Karpas-422 (cell line): Measurements from ENCODE around the gene OSGEPL1. TPM values are rescaled to one million over a fixed set of nuclear protein-coding genes. Genes with fewer than 3 reads are reported as not detected.
"Not testable (repeated sequence)": the region's sequence is repeated elsewhere in the genome, so short reads cannot be mapped to it uniquely, and the experiment has no call there.

Experiments
- DNase-seq: peaks from one replicate; pipeline ENCODE4 v3.0.0-alpha.2; 2015
- H2AFZ ChIP-seq: fragments of 200-600 bp; sonication (generic); 2 replicates; pipeline ENCODE4 v1.6.1; 2014; ENCODE audit warnings: antibody characterized with exemption, low read length, mixed read lengths
- H3K27ac ChIP-seq: fragments of 200-600 bp; sonication (generic); 2 replicates; pipeline ENCODE4 v1.5.1; 2014; ENCODE audit warnings: mild to moderate bottlenecking, low read length, moderate library complexity
- H3K27me3 ChIP-seq: fragments of 200-600 bp; sonication (generic); 2 replicates; pipeline ENCODE4 v1.6.1; 2014; ENCODE audit warnings: low read length, mixed read lengths
- H3K36me3 ChIP-seq: fragments of 200-600 bp; sonication (generic); 2 replicates; pipeline ENCODE4 v1.6.1; 2014; ENCODE audit warnings: low read length, mixed read lengths; ENCODE audit not compliant: insufficient read depth
- H3K4me1 ChIP-seq: fragments of 200-600 bp; sonication (generic); 2 replicates; pipeline ENCODE4 v1.6.1; 2014; ENCODE audit warnings: mild to moderate bottlenecking, low read length, mixed read lengths
- H3K4me2 ChIP-seq: fragments of 200-600 bp; sonication (generic); 2 replicates; pipeline ENCODE4 v1.6.1; 2014; ENCODE audit warnings: low read length, low read depth, mild to moderate bottlenecking; ENCODE audit not compliant: poor library complexity, severe bottlenecking
- H3K4me3 ChIP-seq: fragments of 200-600 bp; sonication (generic); 2 replicates; pipeline ENCODE4 v1.5.1; 2014; ENCODE audit warnings: mild to moderate bottlenecking, antibody characterized with exemption, low read length, mixed read lengths
- H3K79me2 ChIP-seq: fragments of 200-600 bp; sonication (generic); 2 replicates; pipeline ENCODE4 v1.6.1; 2014; ENCODE audit warnings: mild to moderate bottlenecking, low read length, mixed read lengths
- H3K9ac ChIP-seq: fragments of 200-600 bp; sonication (generic); 2 replicates; pipeline ENCODE4 v1.6.0; 2014; ENCODE audit warnings: low read length
- H3K9me2 ChIP-seq: fragments of 200-600 bp; sonication (generic), shearing (Covaris generic); replicated peaks from 2 replicates; pipeline ENCODE4 v1.6.0; 2014; ENCODE audit warnings: mild to moderate bottlenecking, low read length, moderate library complexity; ENCODE audit not compliant: insufficient read depth
- H3K9me3 ChIP-seq: fragments of 300-700, 200-600 bp; sonication (generic); 2 replicates; pipeline ENCODE4 v1.6.1; 2014; ENCODE audit warnings: low read length, mixed read lengths
- H4K20me1 ChIP-seq: fragments of 200-600 bp; sonication (generic); 2 replicates; pipeline ENCODE4 v1.6.1; 2014; ENCODE audit warnings: mild to moderate bottlenecking, antibody characterized with exemption, low read length, low read depth; ENCODE audit not compliant: insufficient read depth
- total RNA-seq: library from RNA; depleted of rRNA; stranded (reverse); fragments of >200 nt; shearing (Covaris generic); gene quantifications from 2 replicates; pipeline ENCODE4 v1.2.3, GENCODE V29; 2014; ENCODE audit warnings: low replicate concordance; rRNA removed

OSGEPL1 gene
- total RNA-seq, 1 experiment from 2014 or later = 11.0 TPM

GRCh38 chr2:189719571-189719970, 43.0 kb downstream of the OSGEPL1 start:
- Histone ChIP-seq H4K20me1 (no peaks in the 10 kb centered on the region), H3K4me1 (no peaks in the 10 kb centered on the region), H3K9me2 (no peaks in the 10 kb centered on the region), H3K9me3 (no peaks in the 10 kb centered on the region), H3K9ac (no peak overlapping the region), H3K79me2 (no peaks in the 10 kb centered on the region), H2AFZ (no peak overlapping the region), H3K27me3 (no peaks in the 10 kb centered on the region), H3K36me3 (no peaks in the 10 kb centered on the region), H3K4me3 (no peak overlapping the region), H3K4me2 (no peak overlapping the region), H3K27ac (no peak overlapping the region)
- no peak for DNase-seq

DNA sequence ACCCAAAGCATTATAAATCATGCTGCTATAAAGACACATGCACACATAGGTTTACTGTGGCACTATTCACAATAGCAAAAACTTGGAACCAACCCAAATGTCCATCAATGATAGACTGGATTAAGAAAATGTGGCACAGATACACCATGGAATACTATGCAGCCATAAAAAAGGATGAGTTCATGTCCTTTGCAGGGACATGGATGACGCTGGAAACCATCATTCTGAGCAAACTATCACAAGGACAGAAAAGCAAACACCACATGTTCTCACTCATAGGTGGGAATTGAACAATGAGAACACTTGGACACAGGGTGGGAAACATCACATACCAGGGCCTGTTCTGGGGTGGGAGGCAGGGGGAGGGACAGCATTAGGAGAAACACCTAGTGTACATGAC, 45.0 kb downstream of the OSGEPL1 start:
- H3K36me3 ChIP-seq, H3K9me3 ChIP-seq, H3K9me2 ChIP-seq, H4K20me1 ChIP-seq, H3K79me2 ChIP-seq, DNase-seq, H3K9ac ChIP-seq, H3K4me3 ChIP-seq, H3K4me2 ChIP-seq, H3K27me3 ChIP-seq, H3K27ac ChIP-seq, H3K4me1 ChIP-seq, H2AFZ ChIP-seq: not testable (repeated sequence)

DNA sequence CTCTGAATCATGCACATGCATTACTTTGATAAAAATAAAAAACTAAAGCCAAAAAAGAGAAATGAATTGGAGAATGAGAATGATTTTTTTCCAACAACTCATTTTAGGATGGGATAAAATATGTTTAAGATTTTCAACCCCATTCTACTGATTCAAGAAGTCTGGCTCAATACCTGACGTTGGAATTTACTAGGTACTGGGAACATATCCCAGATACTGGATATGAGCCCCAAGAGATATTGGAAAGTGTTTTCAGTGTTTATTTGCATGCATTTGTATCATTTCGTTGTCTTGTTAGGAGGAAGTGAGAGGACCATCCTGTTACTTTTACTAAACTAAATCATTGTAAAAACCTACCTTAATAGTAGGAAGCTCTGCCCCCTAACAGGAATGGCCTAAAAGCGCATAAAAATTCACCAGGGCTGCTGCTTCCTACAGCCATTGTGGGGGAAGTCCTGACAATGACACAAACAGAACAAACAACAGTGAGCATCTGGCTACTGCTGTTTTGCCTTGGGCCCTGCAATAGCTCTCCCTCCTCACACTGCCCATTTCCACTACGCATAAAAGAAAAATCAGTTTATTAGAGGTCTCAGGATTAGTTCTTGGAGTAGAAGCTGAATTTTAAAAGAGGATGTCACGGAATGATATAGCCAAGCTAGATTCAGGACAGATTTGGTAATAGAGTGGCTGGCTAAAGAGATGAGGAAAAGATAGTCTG, 52.9 kb downstream of the OSGEPL1 start:
- Histone ChIP-seq H3K9ac (no peak overlapping the region), H3K4me1 (no peaks in the 10 kb centered on the region), H3K27ac (no peak overlapping the region), H3K79me2 (no peaks in the 10 kb centered on the region), H3K27me3 (no peaks in the 10 kb centered on the region), H3K4me2 (no peak overlapping the region), H3K36me3 (peaks cover 7% of the 10 kb centered on the region), H3K9me3 (no peaks in the 10 kb centered on the region), H2AFZ (no peak overlapping the region), H3K4me3 (no peak overlapping the region), H4K20me1 (no peaks in the 10 kb centered on the region), H3K9me2 (no peaks in the 10 kb centered on the region)
- no peak for DNase-seq

DNA sequence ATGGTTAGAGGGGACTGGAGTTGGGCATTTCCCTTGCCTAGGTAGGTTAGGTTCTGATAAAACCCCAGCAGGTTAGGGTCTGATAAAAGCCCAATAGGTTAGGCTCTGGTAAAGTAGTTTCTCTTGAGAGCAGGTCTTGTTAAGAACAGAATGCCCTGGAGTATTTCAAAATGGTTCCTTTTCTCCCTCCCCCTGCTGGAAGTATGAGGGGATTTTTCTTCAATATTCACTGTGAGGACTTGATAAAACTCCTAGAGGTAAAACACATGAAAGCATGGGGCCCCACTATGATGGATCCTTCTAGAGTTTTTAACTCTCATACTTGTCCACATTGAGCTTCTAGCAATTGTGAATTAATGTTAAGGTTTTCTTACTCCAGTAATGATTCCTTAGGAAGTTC, 60.5 kb downstream of the OSGEPL1 start:
- H3K4me3 ChIP-seq = no peak overlapping the region
- no peaks in the 10 kb centered on the region for H4K20me1 ChIP-seq
- H3K9ac ChIP-seq = no peak overlapping the region
- no peak overlapping the region for H3K27ac ChIP-seq
- H3K9me3 ChIP-seq = no peaks in the 10 kb centered on the region
- no peaks in the 10 kb centered on the region for H3K27me3 ChIP-seq
- H3K9me2 ChIP-seq = no peaks in the 10 kb centered on the region
- H3K79me2 ChIP-seq = peaks cover 23% of the 10 kb centered on the region; the same call in 1 of the 2 replicates
- no peak overlapping the region for H2AFZ ChIP-seq
- peaks cover 5% of the 10 kb centered on the region; the same call in 1 of the 2 replicates for H3K36me3 ChIP-seq
- H3K4me2 ChIP-seq = no peak overlapping the region
- H3K4me1 ChIP-seq = peaks cover 15% of the 10 kb centered on the region; the same call in 1 of the 2 replicates
- DNase-seq = peak; percentile 41

DNA sequence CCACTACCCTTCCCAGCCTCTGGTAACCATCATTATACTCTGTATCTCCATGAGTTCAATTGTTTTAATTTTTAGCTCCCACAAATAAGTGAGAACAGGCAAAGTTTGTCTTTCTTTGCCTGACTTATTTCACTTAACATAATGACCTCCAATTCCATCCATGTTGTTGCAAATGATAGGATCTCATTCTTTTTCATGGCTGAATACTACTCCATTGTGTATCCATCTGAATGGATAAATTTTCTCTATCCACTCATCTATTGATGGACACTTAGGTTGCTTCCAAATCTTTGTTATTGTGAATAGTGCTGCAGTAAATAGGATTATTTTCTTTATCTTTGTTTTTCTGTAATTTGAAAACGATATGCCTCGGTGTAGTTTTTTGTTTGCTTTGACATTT, 61.9 kb downstream of the OSGEPL1 start:
- Histone ChIP-seq H3K4me3 (no peak overlapping the region), H3K27me3 (no peaks in the 10 kb centered on the region), H2AFZ (no peak overlapping the region), H3K9me2 (no peaks in the 10 kb centered on the region), H3K79me2 (peaks cover 23% of the 10 kb centered on the region; the same call in 1 of the 2 replicates), H4K20me1 (no peaks in the 10 kb centered on the region), H3K4me2 (no peak overlapping the region), H3K27ac (no peak overlapping the region), H3K36me3 (peaks cover 5% of the 10 kb centered on the region; the same call in 1 of the 2 replicates), H3K9ac (no peak overlapping the region), H3K9me3 (no peaks in the 10 kb centered on the region), H3K4me1 (peaks cover 15% of the 10 kb centered on the region; the same call in 1 of the 2 replicates)
- no peak for DNase-seq

GRCh38 chr2:189698020-189698887, 64.3 kb downstream of the OSGEPL1 start:
- Histone ChIP-seq H2AFZ (peak overlapping the region; percentile 80), H3K4me2 (peak overlapping the region; percentile 76)
- peak; percentile 82 for DNase-seq

More at GRCh38 chr2:189698020-189698887, 64.3 kb downstream of the OSGEPL1 start:
- H3K36me3 ChIP-seq = peaks cover 5% of the 10 kb centered on the region; the same call in 1 of the 2 replicates
- no peaks in the 10 kb centered on the region for H3K27me3 ChIP-seq
- H3K9me3 ChIP-seq = no peaks in the 10 kb centered on the region
- peak overlapping the region; percentile 55 for H3K27ac ChIP-seq
- H4K20me1 ChIP-seq = no peaks in the 10 kb centered on the region
- peaks cover 15% of the 10 kb centered on the region; the same call in 1 of the 2 replicates for H3K4me1 ChIP-seq
- H3K9ac ChIP-seq = peak overlapping the region; percentile 52
- H3K79me2 ChIP-seq = peaks cover 23% of the 10 kb centered on the region; the same call in 1 of the 2 replicates
- peak overlapping the region; percentile 66 for H3K4me3 ChIP-seq
- H3K9me2 ChIP-seq = no peaks in the 10 kb centered on the region

Other genes with a start within 250 kb of the OSGEPL1 start
- not detected in 2 replicates for gene SLC40A1, start 182.0 kb downstream of the OSGEPL1 start, total RNA-seq
- 35.4 and 43.8 TPM in 2 replicates for gene ASNSD1, start 101.3 kb downstream of the OSGEPL1 start, total RNA-seq
- 5.7 and 24.9 TPM in 2 replicates for gene ANKAR, start 88.1 kb downstream of the OSGEPL1 start, total RNA-seq
- 132 and 223 TPM in 2 replicates for gene ORMDL1, start 21.5 kb upstream of the OSGEPL1 start, total RNA-seq
- gene PMS1, start 21.7 kb upstream of the OSGEPL1 start, total RNA-seq = 29.7 and 41.9 TPM in 2 replicates